A549 (cell line): ENCODE measurements around the gene FDPS. TPM values are rescaled to one million over a fixed set of nuclear protein-coding genes. Genes with fewer than 3 reads are reported as not detected.

ENCODE experiments used
- ATAC-seq, 2 experiments: fragments of 200-7000 bp in 1 of 2; fragments of >200 bp in 1 of 2; cut with Nextera tagmentation in 1 of 2; cut with Tn5 transposase in 1 of 2; 3 replicates each; pipeline versions ENCODE4 v1.8.0 to v1.9.1; 2018 to 2020; ENCODE audit warnings: mild to moderate bottlenecking in 1 of 2, moderate library complexity in 1 of 2
- CTCF ChIA-PET: fragments of 300-600 bp; sonication (Branson Sonifier 250); formaldehyde crosslinking; extraction: SDS; loops from one replicate; lab custom pipeline; 2021; ENCODE audit warnings: antibody characterized with exemption, inconsistent platforms; lab: Yijun Ruan, JAX
- POLR2A ChIA-PET: fragments of 350-600 bp; formaldehyde crosslinking; extraction: SDS; loops from one replicate; lab custom pipeline; 2021; ENCODE audit warnings: antibody characterized with exemption, inconsistent platforms; lab: Yijun Ruan, JAX
- DNase-seq, 2 experiments: peaks; one replicate each; pipeline versions ENCODE4 v3.0.0 to v3.0.0-alpha.2; 2011 to 2016; ENCODE audit warnings: low read depth in 1 of 2, low spot score in 1 of 2
- FAIRE-seq: peaks from 2 replicates; lab custom pipeline; 2011; peaks lifted over from hg19 to GRCh38; lab: Jason Lieb, UNC
- H3K27ac ChIP-seq, 2 experiments: fragments of >200 bp; sonication (Bioruptor Twin); formaldehyde crosslinking; 3 replicates each; pipeline ENCODE4 v1.5.1; 2016 to 2017
- H3K4me1 ChIP-seq: fragments of >200 bp; sonication (Bioruptor Twin); formaldehyde crosslinking; 3 replicates; pipeline ENCODE4 v1.6.1; 2016
- H3K4me2 ChIP-seq: fragments of >200 bp; sonication (Bioruptor Twin); formaldehyde crosslinking; 3 replicates; pipeline ENCODE4 v1.6.1; 2016
- H3K4me3 ChIP-seq: fragments of >200 bp; sonication (Bioruptor Twin); formaldehyde crosslinking; 3 replicates; pipeline ENCODE4 v1.5.1; 2016
- H3K9me3 ChIP-seq: fragments of >200 bp; sonication (Bioruptor Twin); formaldehyde crosslinking; 3 replicates; pipeline ENCODE4 v1.6.1; 2016
- CBX8 ChIP-seq: fragments of 200-600 bp; sonication (generic); IDR thresholded peaks from 2 replicates; pipeline ENCODE4 v1.6.1; 2016
- CHD2 ChIP-seq: fragments of 150-350 bp; IDR thresholded peaks from 2 replicates; pipeline ENCODE4 v1.6.1; 2014; ENCODE audit warnings: low read length; ENCODE audit not compliant: partially characterized antibody
- CHD4 ChIP-seq: fragments of 200-600 bp; sonication (generic); IDR thresholded peaks from 2 replicates; pipeline ENCODE4 v1.6.1; 2016; ENCODE audit warnings: antibody characterized with exemption, mild to moderate bottlenecking, borderline replicate concordance
- CTCF ChIP-seq: fragments of >200 bp; sonication (Bioruptor Twin); formaldehyde crosslinking; IDR thresholded peaks from 3 replicates; pipeline ENCODE4 v1.5.1; 2016
- EP300 ChIP-seq, 2 experiments: fragments of >200 bp; sonication (Bioruptor Twin); formaldehyde crosslinking; IDR thresholded peaks; 2 replicates in 1 of 2; 3 replicates in 1 of 2; pipeline ENCODE4 v1.6.1; 2016 to 2017
- FOSB ChIP-seq: fragments of 250-450 bp; sonication (Bioruptor Pico); IDR thresholded peaks from 2 replicates; pipeline ENCODE4 v1.5.0; 2020; ENCODE audit warnings: mild to moderate bottlenecking, moderate library complexity
- FOSL2 ChIP-seq, 2 experiments: fragments of 450-650 bp in 1 of 2; fragments of >200 bp in 1 of 2; sonication (Bioruptor Twin) in 1 of 2; formaldehyde crosslinking; IDR thresholded peaks; 2 replicates each; pipeline versions ENCODE4 v1.5.0 to v1.6.1; 2016 to 2020; ENCODE audit warnings: mild to moderate bottlenecking in 1 of 2, moderate library complexity in 1 of 2
- GATA3 ChIP-seq: IDR thresholded peaks from 2 replicates; pipeline ENCODE4 v1.6.1; 2012; ENCODE audit warnings: borderline replicate concordance
- HEYL ChIP-seq: fragments of 250-450 bp; sonication (Bioruptor Pico); IDR thresholded peaks from 2 replicates; pipeline ENCODE4 v1.8.0; 2021; ENCODE audit warnings: mild to moderate bottlenecking, moderate library complexity
- HMGXB4 ChIP-seq: fragments of 250-450 bp; sonication (Bioruptor Pico); IDR thresholded peaks from 2 replicates; pipeline ENCODE4 v1.5.0; 2021; ENCODE audit warnings: mild to moderate bottlenecking, moderate library complexity, borderline replicate concordance
- HOXA7 ChIP-seq: fragments of 250-450 bp; sonication (Bioruptor Pico); IDR thresholded peaks from 2 replicates; pipeline ENCODE4 v1.5.0; 2020; ENCODE audit warnings: mild to moderate bottlenecking, moderate library complexity
- HOXB13 ChIP-seq: fragments of 250-450 bp; sonication (Bioruptor Pico); IDR thresholded peaks from 2 replicates; pipeline ENCODE4 v1.5.0; 2020; ENCODE audit warnings: low read depth, mild to moderate bottlenecking, moderate library complexity
- HOXB5 ChIP-seq: fragments of 250-450 bp; sonication (Bioruptor Pico); IDR thresholded peaks from 2 replicates; pipeline ENCODE4 v1.5.0; 2020; ENCODE audit warnings: mild to moderate bottlenecking, moderate library complexity
- MAZ ChIP-seq: fragments of 150-350 bp; IDR thresholded peaks from 2 replicates; pipeline ENCODE4 v1.6.1; 2014; ENCODE audit warnings: antibody characterized with exemption, low read depth, low read length, borderline replicate concordance
- MYC ChIP-seq: IDR thresholded peaks from 2 replicates; pipeline ENCODE4 v1.6.1; 2012; ENCODE audit warnings: mild to moderate bottlenecking, inconsistent platforms, low read length, improper control_type of control experiment, borderline replicate concordance
- NFE2L2 ChIP-seq: fragments of 150-350 bp; conservative IDR thresholded peaks from 2 replicates; pipeline ENCODE4 v1.6.1; 2014; ENCODE audit warnings: low read length
- NR3C1 ChIP-seq: fragments of >200 bp; sonication (Bioruptor Twin); formaldehyde crosslinking; IDR thresholded peaks from 3 replicates; pipeline ENCODE4 v1.6.1; 2017
- PHF8 ChIP-seq: fragments of 200-600 bp; sonication (generic); IDR thresholded peaks from 2 replicates; pipeline ENCODE4 v1.6.1; 2016; ENCODE audit warnings: low read depth, mild to moderate bottlenecking, antibody characterized with exemption, moderate library complexity, borderline replicate concordance
- RCOR1 ChIP-seq: fragments of 150-350 bp; IDR thresholded peaks from 2 replicates; pipeline ENCODE4 v1.6.1; 2014; ENCODE audit warnings: antibody characterized with exemption, low read length, low read depth
- RFX5 ChIP-seq: fragments of 450-650 bp; IDR thresholded peaks from 2 replicates; pipeline ENCODE4 v1.7.1; 2014; ENCODE audit warnings: antibody characterized with exemption, mild to moderate bottlenecking, moderate library complexity
- RNF2 ChIP-seq: fragments of 200-600 bp; sonication (generic); IDR thresholded peaks from 2 replicates; pipeline ENCODE4 v1.6.1; 2016; ENCODE audit warnings: low read depth, mild to moderate bottlenecking, antibody characterized with exemption, moderate library complexity, borderline replicate concordance
- ZC3H11A ChIP-seq: fragments of 450-650 bp; IDR thresholded peaks from 2 replicates; pipeline ENCODE4 v1.6.1; 2014; ENCODE audit warnings: antibody characterized with exemption, mild to moderate bottlenecking
- WGBS: methylation state at CpG from one replicate; pipeline ENCODE4 v1.1.6; 2017; ENCODE audit errors: missing lambda C conversion rate; 5-methylcytosine and 5-hydroxymethylcytosine counted together
- polyA plus RNA-seq, 4 experiments: library from polyadenylated mRNA; depleted of rRNA in 3 of 4; stranded (reverse); fragments of >200 nt; fragmentation: RNase III in 1 of 4; extraction: RNeasy Plus Mini Kit Qiagen cat#74134 plus additional on column Dnase treatment in 1 of 4; gene quantifications; 2 replicates in 3 of 4; 3 replicates in 1 of 4; pipeline ENCODE4 v1.2.3, GENCODE V29; 2011 to 2017
- TF ChIP-seq, protein P1 (sequence below): fragments of 250-450 bp; sonication (Bioruptor Pico); IDR thresholded peaks from 2 replicates; pipeline ENCODE4 v1.5.0; 2020; ENCODE audit warnings: low read depth, mild to moderate bottlenecking, moderate library complexity
- TF ChIP-seq, protein P2 (sequence below): fragments of 150-350 bp; IDR thresholded peaks from 2 replicates; pipeline ENCODE4 v1.6.1; 2014; ENCODE audit warnings: low read depth, mild to moderate bottlenecking, low read length
- TF ChIP-seq, protein P3 (sequence below): IDR thresholded peaks from 2 replicates; pipeline ENCODE4 v1.6.1; 2012; ENCODE audit warnings: low read depth, borderline replicate concordance

The FDPS gene
- polyA plus RNA-seq, 2 of the 4 experiments (the other 2 are of a cell fraction): 148 to 228 TPM

DNA sequence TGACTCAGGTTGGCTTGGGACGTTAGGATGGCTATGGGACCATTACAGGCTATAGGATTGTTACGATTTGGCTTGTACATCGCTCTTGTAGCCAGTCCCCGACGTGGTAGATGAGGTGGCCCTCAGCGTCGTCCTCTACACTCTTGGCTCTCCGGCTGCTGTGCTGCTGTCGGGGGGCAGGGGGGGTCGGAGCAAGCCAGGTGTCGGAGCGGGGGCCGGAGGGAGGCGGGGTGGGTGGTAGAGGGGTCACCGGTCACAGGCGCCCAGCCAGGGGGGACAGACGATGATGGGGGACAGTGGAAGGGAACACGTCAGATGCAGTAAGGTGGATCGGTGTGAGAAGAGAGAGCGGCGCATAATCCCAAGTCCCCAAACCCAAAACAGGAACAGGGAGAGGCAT, 40.0 kb upstream of the FDPS start:
- Histone ChIP-seq H3K4me2 (no peak overlapping the region), H3K4me3 (no peak overlapping the region), H3K4me1 (peaks cover 9% of the 10 kb centered on the region; the same call in 2 of the 3 replicates), H3K27ac (no peak overlapping the region), H3K9me3 (no peaks in the 10 kb centered on the region)
- POLR2A ChIA-PET: no interaction called here
- CTCF ChIA-PET: interaction anchor here (4.3 to 16.5 kb wide), 2 partner anchors 19 to 55 kb away, joined by 26 to 326 read pairs; no protein-coding TSS in a partner anchor
- FAIRE-seq (no peak), ATAC-seq (no peak), DNase-seq (no peak)
- 98% methylated on average over 14 of the region's 21 CpGs for WGBS
- TF ChIP-seq HOXB13: no peak
- TF ChIP-seq RFX5: no peak
- no peak for TF ChIP-seq NR3C1
- no peak for TF ChIP-seq PHF8
- TF ChIP-seq NFE2L2: no peak
- TF ChIP-seq GATA3: no peak
- no peak for TF ChIP-seq EP300 (IDR thresholded peaks at IDR 0.05)
- TF ChIP-seq CHD2: no peak
- TF ChIP-seq, protein P1, sequence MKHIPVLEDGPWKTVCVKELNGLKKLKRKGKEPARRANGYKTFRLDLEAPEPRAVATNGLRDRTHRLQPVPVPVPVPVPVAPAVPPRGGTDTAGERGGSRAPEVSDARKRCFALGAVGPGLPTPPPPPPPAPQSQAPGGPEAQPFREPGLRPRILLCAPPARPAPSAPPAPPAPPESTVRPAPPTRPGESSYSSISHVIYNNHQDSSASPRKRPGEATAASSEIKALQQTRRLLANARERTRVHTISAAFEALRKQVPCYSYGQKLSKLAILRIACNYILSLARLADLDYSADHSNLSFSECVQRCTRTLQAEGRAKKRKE (CRISPR knock-in tag): no peak
- TF ChIP-seq, protein P2, sequence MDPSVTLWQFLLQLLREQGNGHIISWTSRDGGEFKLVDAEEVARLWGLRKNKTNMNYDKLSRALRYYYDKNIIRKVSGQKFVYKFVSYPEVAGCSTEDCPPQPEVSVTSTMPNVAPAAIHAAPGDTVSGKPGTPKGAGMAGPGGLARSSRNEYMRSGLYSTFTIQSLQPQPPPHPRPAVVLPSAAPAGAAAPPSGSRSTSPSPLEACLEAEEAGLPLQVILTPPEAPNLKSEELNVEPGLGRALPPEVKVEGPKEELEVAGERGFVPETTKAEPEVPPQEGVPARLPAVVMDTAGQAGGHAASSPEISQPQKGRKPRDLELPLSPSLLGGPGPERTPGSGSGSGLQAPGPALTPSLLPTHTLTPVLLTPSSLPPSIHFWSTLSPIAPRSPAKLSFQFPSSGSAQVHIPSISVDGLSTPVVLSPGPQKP: no peak
- TF ChIP-seq, protein P3, sequence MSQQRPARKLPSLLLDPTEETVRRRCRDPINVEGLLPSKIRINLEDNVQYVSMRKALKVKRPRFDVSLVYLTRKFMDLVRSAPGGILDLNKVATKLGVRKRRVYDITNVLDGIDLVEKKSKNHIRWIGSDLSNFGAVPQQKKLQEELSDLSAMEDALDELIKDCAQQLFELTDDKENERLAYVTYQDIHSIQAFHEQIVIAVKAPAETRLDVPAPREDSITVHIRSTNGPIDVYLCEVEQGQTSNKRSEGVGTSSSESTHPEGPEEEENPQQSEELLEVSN: no peak
- TF ChIP-seq MAZ: no peak
- no peak for TF ChIP-seq MYC
- TF ChIP-seq RNF2: no peak
- no peak for TF ChIP-seq HOXB5 (CRISPR knock-in tag)
- no peak for TF ChIP-seq FOSL2 (IDR thresholded peaks at IDR 0.05)
- TF ChIP-seq FOSL2 (CRISPR knock-in tag; IDR thresholded peaks at IDR 0.05): no peak
- TF ChIP-seq HMGXB4 (CRISPR knock-in tag): no peak

- TF ChIP-seq CHD2 (no peak), MAZ (no peak), CHD4 (no peak), RCOR1 (no peak), RFX5 (no peak), CBX8 (no peak), HEYL (CRISPR knock-in tag) (no peak), HOXA7 (CRISPR knock-in tag) (no peak), CTCF (no peak), FOSB (CRISPR knock-in tag) (no peak), ZC3H11A (no peak)
- TF ChIP-seq, protein P3: no peak
- Histone ChIP-seq H3K9me3 (no peaks in the 10 kb centered on the region), H3K4me3 (no peak overlapping the region), H3K4me2 (no peak overlapping the region), H3K4me1 (peaks cover 12% of the 10 kb centered on the region; the same call in 2 of the 3 replicates), H3K27ac (no peak overlapping the region)
- CTCF ChIA-PET: interaction anchor here (1.3 to 16.5 kb wide), 2 partner anchors 20 to 53 kb away, joined by 4 to 326 read pairs; no protein-coding TSS in a partner anchor
- POLR2A ChIA-PET: no interaction called here
- 96% methylated on average over 21 of the region's 21 CpGs for WGBS
- ATAC-seq (no peak), FAIRE-seq (no peak), DNase-seq (no peak)
Observed at GRCh38 chr1:155269381-155269780, 39.3 kb upstream of the FDPS start.
